HPDE6-E6E7 (cell line): ENCODE data around the gene MANBA.
"Not testable (repeated sequence)": the region's sequence is repeated elsewhere in the genome, so short reads cannot be mapped to it uniquely, and the experiment has no call there.

Source experiments
- DNase-seq: peaks from one replicate; pipeline ENCODE4 v3.0.0; 2011; ENCODE audit warnings: missing footprints; ENCODE audit errors: extremely low spot score

Gene MANBA

GRCh38 chr4:102723511-102723910 is 37.3 kb downstream of the MANBA start:
- no peak for DNase-seq

GRCh38 chr4:102722740-102723139 is 38.0 kb downstream of the MANBA start:
- DNase-seq = no peak

- DNase-seq = not testable (repeated sequence)
These were observed 41.8 kb downstream of the MANBA start for GRCh38 chr4:102718833-102719575.

GRCh38 chr4:102717448-102718092 is 43.2 kb downstream of the MANBA start:
- DNase-seq = no peak

GRCh38 chr4:102715057-102715456 is 45.7 kb downstream of the MANBA start:
- no peak for DNase-seq

GRCh38 chr4:102713774-102714173 is 47.0 kb downstream of the MANBA start:
- DNase-seq = not testable (repeated sequence)

- DNase-seq = no peak
These were observed 47.7 kb downstream of the MANBA start for GRCh38 chr4:102713096-102713495.

- no peak for DNase-seq
These were observed 49.8 kb downstream of the MANBA start for GRCh38 chr4:102710986-102711385.

GRCh38 chr4:102709060-102709459 is 51.7 kb downstream of the MANBA start:
- not testable (repeated sequence) for DNase-seq

GRCh38 chr4:102707150-102707549 is 53.6 kb downstream of the MANBA start:
- no peak for DNase-seq

GRCh38 chr4:102705391-102705935 is 55.3 kb downstream of the MANBA start:
- no peak for DNase-seq

GRCh38 chr4:102696758-102697157 is 64.0 kb downstream of the MANBA start:
- DNase-seq = no peak

- no peak for DNase-seq
These were observed 66.0 kb downstream of the MANBA start for GRCh38 chr4:102694791-102695190.

GRCh38 chr4:102693861-102694260 is 66.9 kb downstream of the MANBA start:
- no peak for DNase-seq

GRCh38 chr4:102693262-102693850 is 67.4 kb downstream of the MANBA start:
- no peak for DNase-seq

GRCh38 chr4:102692474-102692873 is 68.3 kb downstream of the MANBA start:
- DNase-seq = no peak

- no peak for DNase-seq
These were observed 72.8 kb downstream of the MANBA start for GRCh38 chr4:102687982-102688433.

GRCh38 chr4:102687373-102687981 is 73.3 kb downstream of the MANBA start:
- peak; percentile 51 for DNase-seq

- no peak for DNase-seq
These were observed 75.0 kb downstream of the MANBA start for GRCh38 chr4:102685768-102686167.

GRCh38 chr4:102684610-102685052 is 76.1 kb downstream of the MANBA start:
- peak; percentile 49 for DNase-seq

- DNase-seq = no peak
These were observed 76.7 kb downstream of the MANBA start for GRCh38 chr4:102683881-102684609.
